AG09309 (cell line): Measurements from ENCODE around the gene NFIB.

Source experiments
- DNase-seq: peaks from one replicate; pipeline ENCODE4 v3.0.0-alpha.2; 2010; ENCODE audit warnings: low read depth
- H3K4me3 ChIP-seq: 2 replicates; pipeline ENCODE4 v1.5.1; 2011; ENCODE audit warnings: mild to moderate bottlenecking, low read depth, low read length, moderate library complexity; ENCODE audit not compliant: control insufficient read depth
- CTCF ChIP-seq: IDR thresholded peaks from 2 replicates; pipeline ENCODE4 v1.5.1; 2011; ENCODE audit warnings: mild to moderate bottlenecking, low read depth, low read length, inconsistent platforms; ENCODE audit not compliant: insufficient read depth, control insufficient read depth; ENCODE audit errors: missing control alignments

NFIB gene

GRCh38 chr9:14058325-14058688, 255.6 kb downstream of the NFIB start:
- no peak for TF ChIP-seq CTCF
- no peak overlapping the region for H3K4me3 ChIP-seq
- DNase-seq: no peak

GRCh38 chr9:14057368-14058324, 256.3 kb downstream of the NFIB start:
- DNase-seq: no peak
- no peak for TF ChIP-seq CTCF
- H3K4me3 ChIP-seq: no peak overlapping the region

GRCh38 chr9:14056316-14056861, 257.6 kb downstream of the NFIB start:
- DNase-seq: no peak
- H3K4me3 ChIP-seq: no peak overlapping the region
- TF ChIP-seq CTCF: no peak

- TF ChIP-seq CTCF: no peak
- H3K4me3 ChIP-seq: no peak overlapping the region
- DNase-seq: no peak
Observed at GRCh38 chr9:14054096-14054495, 259.8 kb downstream of the NFIB start.

- H3K4me3 ChIP-seq: no peak overlapping the region
- no peak for TF ChIP-seq CTCF
- DNase-seq: no peak
Observed at GRCh38 chr9:14052359-14052758, 261.6 kb downstream of the NFIB start.

GRCh38 chr9:14051419-14051818, 262.5 kb downstream of the NFIB start:
- no peak overlapping the region for H3K4me3 ChIP-seq
- DNase-seq: no peak
- TF ChIP-seq CTCF: no peak

GRCh38 chr9:14043483-14043882, 270.5 kb downstream of the NFIB start:
- TF ChIP-seq CTCF: no peak
- no peak overlapping the region for H3K4me3 ChIP-seq
- DNase-seq: no peak
